Amygdala (tissue), 56 donors: Measurements from ENCODE around the gene ZNF567.
A peak's percentile ranks its signal among the peaks of the same experiment; 100 is the strongest.
"Not testable (repeated sequence)": the region's sequence is repeated elsewhere in the genome, so short reads cannot be mapped to it uniquely, and the experiment has no call there.

ENCODE experiments used
- DNase-seq, 56 donors: peaks; one replicate each; lab custom pipeline; 2025; lab: John Stamatoyannopoulos, UW

Gene ZNF567

GRCh38 chr19:36687214-36688056 lies at the start of gene ZNF567:
Gene ZNF567, plus strand, starts transcription at chr19:36687612. Its CDS starts 7,256 bp downstream, at chr19:36694868.
- peak; percentile 69 to 99 (median 92) for DNase-seq

DNA sequence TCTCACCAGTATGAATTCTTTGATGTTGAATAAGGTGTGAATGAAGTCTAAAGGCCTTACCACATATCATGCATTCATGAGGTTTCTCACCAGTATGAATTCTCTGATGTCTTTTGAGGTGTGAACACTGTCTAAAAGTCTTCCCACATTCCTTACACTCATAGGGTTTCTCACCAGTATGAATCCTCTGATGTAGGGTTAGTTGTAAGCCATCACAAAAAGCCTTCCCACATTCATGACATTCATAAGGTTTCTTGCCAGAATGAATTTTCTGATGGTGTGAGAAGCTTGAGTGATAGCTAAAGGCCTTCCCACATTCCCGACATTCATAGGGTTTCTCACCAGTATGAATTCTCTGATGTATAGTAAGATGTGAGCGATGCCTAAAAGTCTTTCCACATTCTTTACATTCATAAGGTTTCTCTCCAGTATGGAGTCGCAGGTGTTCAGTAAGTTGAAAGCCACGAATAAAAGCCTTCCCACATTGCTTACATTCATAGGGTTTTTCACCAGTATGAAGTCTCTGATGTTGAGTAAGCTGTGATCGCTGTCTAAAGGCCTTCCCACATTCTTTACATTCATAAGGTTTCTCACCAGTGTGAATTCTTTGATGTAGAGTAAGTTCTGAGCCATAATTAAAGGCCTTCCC lies 48.4 kb upstream of the ZNF567 start:
- no peak for DNase-seq

DNA sequence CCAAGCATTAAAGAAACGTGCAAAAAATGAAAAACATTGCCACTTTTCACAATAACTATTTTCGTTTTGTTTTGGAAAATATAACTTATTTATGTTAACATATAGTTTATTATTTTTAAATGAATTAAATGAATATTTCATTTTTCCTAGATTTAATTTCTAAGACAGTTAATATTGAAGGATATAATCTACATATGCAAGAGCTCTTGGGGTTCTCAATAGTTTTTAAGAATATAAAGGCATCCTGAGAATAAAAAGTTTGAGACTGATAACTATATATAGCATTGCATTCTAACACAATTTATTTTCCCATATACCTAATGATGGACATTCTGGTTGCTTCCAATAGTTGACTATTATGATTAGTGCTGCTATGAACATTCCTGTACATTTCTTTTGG lies 40.7 kb upstream of the ZNF567 start:
- DNase-seq = no peak

GRCh38 chr19:36652958-36653357 lies 34.5 kb upstream of the ZNF567 start:
- DNase-seq = no peak

- DNase-seq = no peak
These were observed 21.6 kb upstream of the ZNF567 start for GRCh38 chr19:36665832-36666231.

- DNase-seq = no peak
These were observed 18.8 kb upstream of the ZNF567 start for GRCh38 chr19:36668646-36669045.

GRCh38 chr19:36672368-36672767 lies 15.0 kb upstream of the ZNF567 start:
- no peak for DNase-seq

- no peak for DNase-seq
These were observed 13.2 kb upstream of the ZNF567 start for GRCh38 chr19:36674201-36674600.

GRCh38 chr19:36679455-36679854 lies 8.0 kb upstream of the ZNF567 start:
- no peak for DNase-seq

DNA sequence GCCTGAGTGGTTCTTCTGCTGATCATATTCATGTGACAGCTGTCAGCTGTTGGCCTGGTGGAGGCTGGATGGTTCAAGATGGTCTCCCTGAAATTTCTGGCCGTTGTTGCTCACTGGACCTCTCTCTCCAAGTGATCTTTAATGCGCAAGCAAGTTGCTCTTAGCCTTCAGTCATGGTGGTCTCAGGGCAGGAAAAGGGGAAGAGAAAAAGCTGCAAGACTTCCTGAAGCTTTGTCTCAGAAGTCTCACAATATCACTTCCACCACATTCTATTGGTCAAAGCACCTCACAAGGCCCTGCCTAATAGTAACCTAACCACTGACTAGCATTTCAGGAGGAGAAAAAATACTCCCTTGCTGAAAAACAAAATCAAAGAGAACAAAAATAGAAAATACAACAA lies 1.6 kb upstream of the ZNF567 start:
- no peak for DNase-seq

DNA sequence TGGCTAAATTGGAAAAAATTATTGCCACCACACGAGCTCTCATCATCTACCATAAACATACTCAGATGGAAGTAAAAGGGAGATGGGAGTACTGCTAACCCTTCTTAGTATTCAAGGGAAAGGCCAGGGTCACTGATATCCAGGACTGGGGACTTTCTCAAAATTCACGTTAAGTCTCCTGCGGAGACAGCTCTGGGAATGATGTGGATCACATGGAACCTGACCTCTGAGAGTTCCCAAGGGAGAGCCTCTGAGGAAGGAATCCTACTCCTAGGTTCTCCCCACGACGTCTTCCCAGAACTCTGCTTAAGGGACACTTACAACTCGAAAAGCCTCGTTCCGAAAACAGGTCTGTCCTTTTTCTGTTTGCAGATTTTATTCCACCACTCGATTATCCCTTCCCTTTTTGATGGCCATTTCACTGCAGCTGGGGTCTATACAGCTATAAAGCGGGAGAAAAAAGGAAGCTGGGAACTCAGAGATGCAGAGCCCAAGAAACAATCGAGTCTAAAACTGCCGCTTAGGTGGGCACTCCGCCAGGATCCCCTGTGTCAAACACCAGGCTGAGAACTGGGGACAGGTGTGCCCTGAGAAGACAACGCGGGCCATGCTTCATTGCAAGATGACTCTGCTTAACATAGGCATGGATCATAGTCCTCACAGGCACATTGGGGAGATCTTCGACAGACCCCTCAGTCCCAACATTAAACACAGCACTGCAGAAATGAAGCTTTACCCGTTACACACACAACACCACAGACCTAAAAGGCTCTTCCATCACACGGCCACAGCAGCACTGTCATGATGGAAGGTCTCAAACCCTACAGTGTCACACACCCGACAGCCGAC lies 823 bp upstream of the ZNF567 start:
- peak in 12 of 56 donors; percentile 3 to 42 (median 24) for DNase-seq

DNA sequence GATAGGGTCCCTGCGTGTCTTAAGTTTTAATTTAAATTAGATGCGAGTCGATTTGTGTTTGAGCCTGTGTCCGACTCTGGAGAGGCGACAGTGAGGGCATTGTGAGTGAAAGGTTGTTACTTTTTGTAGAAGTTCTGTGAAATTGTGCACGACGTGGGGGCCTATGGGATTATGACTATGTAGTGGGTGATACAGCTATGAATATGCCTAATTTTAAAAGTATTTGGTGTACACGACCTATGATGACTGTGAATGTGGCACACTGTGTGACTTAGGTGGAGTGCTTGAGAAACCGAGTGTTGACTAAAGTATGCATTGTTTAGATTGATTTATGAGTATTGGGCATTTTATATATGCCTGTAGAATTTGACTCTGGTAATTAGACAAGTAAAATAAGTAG lies 646 bp downstream of the ZNF567 start:
- DNase-seq = no peak

DNA sequence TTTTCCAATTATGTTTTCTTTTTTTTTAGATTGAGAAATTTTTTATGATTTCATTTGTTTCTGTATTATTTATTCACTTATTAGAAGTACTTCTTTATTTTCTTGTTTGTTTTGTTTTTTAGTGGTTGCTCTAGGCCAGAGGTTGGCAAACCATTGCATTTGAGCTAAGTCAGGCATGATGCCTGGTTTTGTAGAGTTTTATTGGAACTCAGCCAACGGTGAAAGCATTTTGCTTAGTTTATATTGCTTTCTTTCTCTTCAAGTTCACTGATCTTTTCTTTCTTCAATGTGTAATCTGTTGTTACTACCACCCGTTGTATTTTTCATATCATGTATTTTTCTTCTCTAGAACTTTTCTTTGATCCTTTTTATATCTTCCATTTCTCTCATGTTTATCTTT lies 19.7 kb downstream of the ZNF567 start:
- DNase-seq = no peak

DNA sequence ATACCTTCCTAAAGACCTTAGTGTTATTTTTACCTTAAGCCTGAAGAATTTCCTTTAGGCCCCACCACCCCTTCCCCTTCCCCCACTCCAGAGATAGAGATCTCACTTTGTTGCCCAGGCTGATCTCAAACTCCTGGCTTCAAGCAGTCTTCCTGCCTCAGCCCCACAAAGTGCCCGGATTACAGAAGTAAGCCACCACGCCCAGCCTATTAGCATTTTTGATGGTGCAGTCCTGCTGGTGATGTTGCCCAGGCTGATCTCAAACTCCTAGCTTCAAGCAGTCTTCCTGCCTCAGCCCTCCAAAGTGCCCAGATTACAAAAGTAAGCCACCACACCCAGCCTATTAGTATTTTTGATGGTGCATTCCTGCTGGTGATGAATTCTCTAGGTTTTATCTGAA lies 22.0 kb downstream of the ZNF567 start:
- DNase-seq = no peak

DNA sequence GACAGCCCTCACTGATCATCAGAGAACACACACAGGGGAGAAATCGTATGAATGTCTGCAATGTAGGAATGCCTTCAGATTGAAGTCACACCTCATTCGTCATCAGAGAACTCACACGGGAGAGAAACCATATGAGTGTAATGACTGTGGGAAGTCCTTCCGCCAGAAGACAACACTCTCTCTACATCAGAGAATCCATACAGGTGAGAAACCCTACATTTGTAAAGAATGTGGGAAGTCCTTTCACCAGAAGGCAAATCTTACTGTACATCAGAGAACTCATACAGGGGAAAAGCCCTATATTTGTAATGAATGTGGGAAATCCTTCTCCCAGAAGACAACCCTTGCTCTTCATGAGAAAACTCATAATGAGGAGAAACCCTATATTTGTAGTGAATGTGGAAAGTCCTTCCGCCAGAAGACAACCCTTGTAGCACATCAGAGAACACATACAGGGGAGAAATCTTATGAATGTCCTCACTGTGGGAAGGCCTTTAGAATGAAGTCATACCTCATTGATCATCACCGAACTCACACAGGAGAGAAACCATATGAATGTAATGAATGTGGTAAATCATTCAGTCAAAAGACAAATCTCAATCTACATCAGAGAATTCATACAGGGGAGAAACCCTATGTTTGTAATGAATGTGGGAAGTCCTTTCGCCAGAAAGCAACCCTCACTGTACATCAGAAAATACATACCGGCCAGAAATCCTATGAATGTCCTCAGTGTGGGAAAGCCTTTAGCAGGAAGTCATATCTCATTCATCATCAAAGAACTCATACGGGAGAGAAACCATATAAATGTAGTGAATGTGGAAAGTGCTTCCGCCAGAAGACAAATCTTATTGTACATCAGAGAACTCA lies 32.5 kb downstream of the ZNF567 start:
- DNase-seq = no peak

GRCh38 chr19:36736166-36736565 lies 48.8 kb downstream of the ZNF567 start:
- not testable (repeated sequence) for DNase-seq

DNA sequence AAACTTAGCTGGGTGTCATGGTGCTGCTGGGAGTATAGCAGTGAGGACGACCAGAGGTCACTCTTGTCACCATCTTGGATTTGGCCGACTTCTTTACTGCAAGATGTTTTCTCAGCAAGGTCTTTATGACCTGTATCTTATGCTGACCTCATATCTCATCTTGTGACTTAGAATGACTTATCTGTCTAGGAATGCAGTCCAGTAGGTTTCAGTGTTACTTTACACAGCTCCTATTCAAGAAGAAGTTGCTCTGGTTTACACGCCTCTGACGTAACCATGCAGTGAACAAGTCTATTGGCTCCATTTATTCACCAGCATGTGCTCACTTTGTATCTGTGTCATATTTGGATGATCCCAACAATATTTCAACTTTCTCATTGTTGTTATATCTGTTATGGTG lies 58.5 kb downstream of the ZNF567 start:
- DNase-seq = no peak

DNA sequence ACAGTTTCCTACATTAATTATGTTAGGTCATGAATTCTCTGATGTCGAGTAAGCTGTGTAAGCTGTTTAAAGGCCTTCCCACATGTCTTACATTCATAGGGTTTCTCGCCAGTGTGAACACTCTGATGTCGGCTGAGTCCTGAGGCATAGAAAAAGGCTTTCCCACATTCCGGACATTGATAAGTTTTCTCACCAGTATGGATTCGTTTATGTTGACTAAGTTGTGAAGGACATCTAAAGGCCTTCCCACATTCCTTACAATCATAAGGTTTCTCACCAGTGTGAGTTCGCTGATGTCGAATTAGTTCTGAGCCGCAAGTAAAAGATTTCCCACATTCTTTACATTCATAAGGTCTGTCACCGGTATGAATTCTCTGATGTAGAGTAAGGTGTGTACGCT lies 60.3 kb downstream of the ZNF567 start:
- no peak for DNase-seq

GRCh38 chr19:36748431-36749275 lies 61.2 kb downstream of the ZNF567 start:
- DNase-seq = no peak
